SIG-M5 (cell line): ENCODE results near the gene PLBD1.

Experiments
- DNase-seq: peaks from one replicate; lab custom pipeline; 2025; lab: John Stamatoyannopoulos, UW

The PLBD1 gene

GRCh38 chr12:14567351-14568162 is at the start of gene PLBD1:
Gene PLBD1 (minus strand): TSS chr12:14567883. CDS start chr12:14567696, 187 bp downstream.
- no peak for DNase-seq

- peak; percentile 96 for DNase-seq
Observed at GRCh38 chr12:14614704-14615121, 47.0 kb upstream of the PLBD1 start.

GRCh38 chr12:14613718-14614117 is 46.0 kb upstream of the PLBD1 start:
- DNase-seq: peak; percentile 82

GRCh38 chr12:14612898-14613445 is 45.3 kb upstream of the PLBD1 start:
- no peak for DNase-seq

- no peak for DNase-seq
Observed at GRCh38 chr12:14612250-14612649, 44.6 kb upstream of the PLBD1 start.

- no peak for DNase-seq
Observed at GRCh38 chr12:14611640-14612203, 44.0 kb upstream of the PLBD1 start.

- DNase-seq: peak; percentile 93
Observed at GRCh38 chr12:14607568-14607967, 39.9 kb upstream of the PLBD1 start.

- no peak for DNase-seq
Observed at GRCh38 chr12:14605401-14605989, 37.8 kb upstream of the PLBD1 start.

GRCh38 chr12:14601692-14602478 is 34.2 kb upstream of the PLBD1 start:
- no peak for DNase-seq

- DNase-seq: no peak
Observed at GRCh38 chr12:14597480-14597879, 29.8 kb upstream of the PLBD1 start.

- no peak for DNase-seq
Observed at GRCh38 chr12:14591719-14592118, 24.0 kb upstream of the PLBD1 start.

- DNase-seq: no peak
Observed at GRCh38 chr12:14589169-14590004, 21.7 kb upstream of the PLBD1 start.

- DNase-seq: no peak
Observed at GRCh38 chr12:14588571-14588970, 20.9 kb upstream of the PLBD1 start.

GRCh38 chr12:14578646-14579045 is 11.0 kb upstream of the PLBD1 start:
- DNase-seq: no peak

- peak; percentile 88 for DNase-seq
Observed at GRCh38 chr12:14577344-14577743, 9.7 kb upstream of the PLBD1 start.

GRCh38 chr12:14576896-14577295 is 9.2 kb upstream of the PLBD1 start:
- DNase-seq: no peak

GRCh38 chr12:14575585-14575984 is 7.9 kb upstream of the PLBD1 start:
- no peak for DNase-seq

GRCh38 chr12:14573118-14573517 is 5.4 kb upstream of the PLBD1 start:
- DNase-seq: no peak

- DNase-seq: no peak
Observed at GRCh38 chr12:14572401-14572800, 4.7 kb upstream of the PLBD1 start.

GRCh38 chr12:14571779-14572178 is 4.1 kb upstream of the PLBD1 start:
- DNase-seq: no peak

GRCh38 chr12:14570231-14570630 is 2.5 kb upstream of the PLBD1 start:
- DNase-seq: no peak
